Erythroblast (primary cell): ENCODE data around the gene STX8.

Source experiments
- GATA1 ChIP-seq: IDR thresholded peaks from 2 replicates; pipeline ENCODE4 v1.6.1; 2011; ENCODE audit warnings: low read depth, mild to moderate bottlenecking, control low read depth, low read length, moderate library complexity
- POLR2A ChIP-seq: IDR thresholded peaks from 2 replicates; pipeline ENCODE4 v1.6.1; 2011; ENCODE audit warnings: mild to moderate bottlenecking, low read length

DNA sequence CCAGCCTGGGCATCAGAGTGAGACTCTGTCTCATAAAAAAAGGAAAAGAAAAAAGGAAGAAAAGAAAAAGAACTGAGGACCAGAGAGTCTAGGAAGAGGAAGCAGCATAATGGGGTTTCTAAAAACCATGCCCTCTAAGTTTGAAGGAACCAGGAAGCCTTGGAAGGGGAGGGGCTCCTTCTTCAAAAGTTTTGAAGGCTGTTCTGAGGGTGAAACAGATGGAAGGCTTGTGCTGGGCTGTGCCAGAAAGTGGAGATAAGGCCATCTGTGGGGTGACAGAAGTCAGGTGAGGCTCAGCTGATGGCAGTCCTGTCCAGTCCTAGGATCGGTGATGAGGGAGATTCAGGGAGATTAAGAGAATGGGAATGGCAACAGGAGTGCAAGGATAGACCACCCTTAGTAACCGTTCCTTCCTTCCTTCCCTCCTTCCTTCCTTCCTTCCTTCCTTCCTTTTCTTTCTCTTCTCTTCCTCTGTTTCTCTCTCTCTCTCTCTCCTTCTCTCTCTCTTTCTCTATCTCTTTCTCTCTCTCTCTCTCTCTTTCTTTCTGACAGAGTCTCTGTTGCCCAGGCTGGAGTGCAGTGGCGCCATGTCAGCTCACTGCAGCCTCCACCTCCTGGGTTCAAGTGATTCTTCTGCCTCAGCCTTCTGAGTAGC is 371.7 kb downstream of the STX8 start:
- TF ChIP-seq POLR2A (no peak), GATA1 (no peak)
